ENCODE results near the gene MYZAP. TPM values are rescaled to one million over a fixed set of nuclear protein-coding genes. Genes with fewer than 3 reads are reported as not detected.

Gene MYZAP
- total RNA-seq, 1 experiment from 2014 or later = 0.68 TPM

- no peak overlapping the region for H3K27ac Mint-ChIP-seq
- no peak for ATAC-seq
Measured at GRCh38 chr15:57684491-57685151, 92.9 kb downstream of the MYZAP start.

GRCh38 chr15:57685306-57686095 is 93.8 kb downstream of the MYZAP start:
- DNase-seq (ENCODE audit: low spot score) (no peak), ATAC-seq (no peak)
- CTCF ChIA-PET = interaction anchor here (1.4 kb wide), 1 partner anchor 44 kb away, joined by 3 read pairs; no protein-coding TSS in a partner anchor
- Mint-ChIP-seq H3K36me3 (no peaks in the 10 kb centered on the region), H3K27ac (no peak overlapping the region), H3K9me3 (no peaks in the 10 kb centered on the region), H3K4me3 (no peak overlapping the region), H3K4me1 (no peaks in the 10 kb centered on the region), H3K27me3 (ENCODE audit: low read depth) (no peaks in the 10 kb centered on the region)
- TF ChIP-seq JAZF1 (CRISPR knock-in tag; IDR thresholded peaks at IDR 0.05) = no peak
- POLR2A ChIA-PET = no interaction called here

More at GRCh38 chr15:57684491-57685151, 92.9 kb downstream of the MYZAP start:
- no peak for DNase-seq (ENCODE audit: low spot score)
- POLR2A ChIA-PET = no interaction called here
- CTCF ChIA-PET = no interaction called here
- H3K27me3 Mint-ChIP-seq (ENCODE audit: low read depth) = peaks cover under 1% of the 10 kb centered on the region; the same call in 1 of the 2 replicates
- H3K9me3 Mint-ChIP-seq = peaks cover under 1% of the 10 kb centered on the region
- no peaks in the 10 kb centered on the region for H3K36me3 Mint-ChIP-seq
- H3K4me1 Mint-ChIP-seq = no peaks in the 10 kb centered on the region
- no peak overlapping the region for H3K4me3 Mint-ChIP-seq
- TF ChIP-seq NR2C2 (CRISPR knock-in tag; IDR thresholded peaks at IDR 0.05) (no peak), JUN (CRISPR knock-in tag; IDR thresholded peaks at IDR 0.05) (no peak), FOXP4 (CRISPR knock-in tag; IDR thresholded peaks at IDR 0.05) (no peak), E2F5 (CRISPR knock-in tag; IDR thresholded peaks at IDR 0.05) (no peak), ATF3 (CRISPR knock-in tag; conservative IDR thresholded peaks at IDR 0.05) (no peak), SOX15 (CRISPR knock-in tag; IDR thresholded peaks at IDR 0.05) (no peak), GRHL2 (CRISPR knock-in tag; IDR thresholded peaks at IDR 0.05; ENCODE audit: insufficient replicate concordance, severe bottlenecking) (no peak)

- Mint-ChIP-seq H3K4me1 (no peaks in the 10 kb centered on the region), H3K4me3 (no peak overlapping the region)
- POLR2A ChIA-PET = no interaction called here
Measured at GRCh38 chr15:57686657-57687056, 95.0 kb downstream of the MYZAP start.

More at GRCh38 chr15:57686657-57687056, 95.0 kb downstream of the MYZAP start:
- H3K36me3 Mint-ChIP-seq = no peaks in the 10 kb centered on the region
- DNase-seq (ENCODE audit: low spot score) (no peak), ATAC-seq (no peak)
- H3K27me3 Mint-ChIP-seq (ENCODE audit: low read depth) = no peaks in the 10 kb centered on the region
- CTCF ChIA-PET = interaction anchor here (1.4 kb wide), 1 partner anchor 45 kb away, joined by 3 read pairs; no protein-coding TSS in a partner anchor
- TF ChIP-seq CDX4 (CRISPR knock-in tag; IDR thresholded peaks at IDR 0.05; ENCODE audit: borderline replicate concordance) (no peak), E2F4 (CRISPR knock-in tag; IDR thresholded peaks at IDR 0.05; ENCODE audit: borderline replicate concordance, low read depth) (no peak), IRF2 (CRISPR knock-in tag; IDR thresholded peaks at IDR 0.05; ENCODE audit: borderline replicate concordance, low read depth) (no peak), OVOL2 (CRISPR knock-in tag; IDR thresholded peaks at IDR 0.05; ENCODE audit: borderline replicate concordance) (no peak), USF1 (CRISPR knock-in tag; IDR thresholded peaks at IDR 0.05) (no peak), NR2C2 (CRISPR knock-in tag; IDR thresholded peaks at IDR 0.05) (no peak), STAT6 (CRISPR knock-in tag; conservative IDR thresholded peaks at IDR 0.05; ENCODE audit: low read depth) (no peak), JUN (CRISPR knock-in tag; IDR thresholded peaks at IDR 0.05) (no peak), ZMAT4 (CRISPR knock-in tag; IDR thresholded peaks at IDR 0.05) (no peak), ZNF512 (CRISPR knock-in tag; IDR thresholded peaks at IDR 0.05; ENCODE audit: borderline replicate concordance) (no peak), FOXP1 (CRISPR knock-in tag; IDR thresholded peaks at IDR 0.05; ENCODE audit: borderline replicate concordance) (no peak)
- H3K27ac Mint-ChIP-seq = no peak overlapping the region
- H3K9me3 Mint-ChIP-seq = no peaks in the 10 kb centered on the region
